SH-SY5Y (cell line): ENCODE measurements around the gene PSMC3IP.

Experiments used
- GATA2 ChIP-seq: IDR thresholded peaks from 2 replicates; pipeline ENCODE4 v1.6.1; 2011; ENCODE audit warnings: mild to moderate bottlenecking, low read depth, low read length
- GATA3 ChIP-seq: IDR thresholded peaks from 2 replicates; pipeline ENCODE4 v1.6.1; 2011; ENCODE audit warnings: low read depth, mild to moderate bottlenecking, low read length, moderate library complexity

DNA sequence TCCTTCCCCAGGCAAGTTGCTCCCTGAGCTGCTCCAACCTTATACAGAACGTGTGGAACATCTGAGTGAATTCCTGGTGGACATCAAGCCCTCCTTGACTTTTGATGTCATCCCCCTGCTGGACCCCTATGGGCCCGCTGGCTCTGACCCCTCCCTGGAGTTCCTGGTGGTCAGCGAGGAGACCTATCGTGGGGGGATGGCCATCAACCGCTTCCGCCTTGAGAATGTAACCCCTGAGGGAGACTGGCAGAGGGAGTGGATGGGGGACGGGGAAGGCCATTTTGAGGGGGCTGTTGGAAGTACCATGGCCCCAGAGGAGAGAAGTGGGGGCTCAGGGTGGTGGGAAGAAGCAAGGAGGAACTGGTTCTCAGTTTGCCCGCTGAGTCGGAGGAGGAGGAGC is 13.6 kb downstream of the PSMC3IP start:
- TF ChIP-seq GATA3, result no peak
- no peak for TF ChIP-seq GATA2
